HG02571 (cell line): ENCODE measurements around the gene TPSD1.
"Not testable (repeated sequence)": the region's sequence is repeated elsewhere in the genome, so short reads cannot be mapped to it uniquely, and the experiment has no call there.

ENCODE experiments used
- ATAC-seq: cut with Tn5 transposase; IDR thresholded peaks from one replicate; pipeline ENCODE4 v1.9.1; 2021; ENCODE audit warnings: mild to moderate bottlenecking, moderate library complexity; ENCODE audit not compliant: unreplicated experiment

Gene TPSD1

DNA sequence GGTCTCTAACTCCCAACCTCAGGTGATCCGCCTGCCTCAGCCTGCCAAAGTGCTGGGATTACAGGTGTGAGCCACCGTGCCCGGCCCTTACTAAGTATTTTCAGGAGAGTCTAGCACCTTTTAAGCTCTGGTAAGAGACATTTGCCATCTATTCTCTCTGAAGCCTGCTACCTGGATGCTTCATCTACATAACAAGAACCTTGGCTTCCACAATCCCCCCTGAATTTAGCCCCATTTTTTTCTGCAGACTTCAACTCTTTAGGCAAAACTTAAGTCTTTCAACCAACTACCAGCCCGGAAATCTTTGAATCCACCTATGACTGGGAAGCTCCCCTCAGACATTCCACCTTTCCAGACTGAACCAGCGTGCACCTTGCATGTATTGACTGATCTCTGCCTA is 39.6 kb downstream of the TPSD1 start:
- ATAC-seq: no peak

DNA sequence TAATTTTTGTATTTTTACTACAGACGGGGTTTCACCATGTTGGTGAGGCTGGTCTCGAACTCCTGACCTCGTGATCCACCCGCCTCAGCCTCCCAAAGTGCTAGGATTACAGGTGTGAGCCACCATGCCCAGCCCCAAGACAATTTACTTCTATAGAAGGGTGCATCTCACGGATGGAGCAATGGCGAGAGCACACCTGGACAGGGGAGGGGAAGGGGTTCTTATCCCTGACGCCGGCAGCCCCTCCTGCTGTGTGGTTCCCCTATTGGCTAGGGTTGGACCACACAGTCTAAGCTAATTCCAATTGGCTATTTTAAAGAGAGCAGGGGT is 40.8 kb downstream of the TPSD1 start:
- ATAC-seq: not testable (repeated sequence)

DNA sequence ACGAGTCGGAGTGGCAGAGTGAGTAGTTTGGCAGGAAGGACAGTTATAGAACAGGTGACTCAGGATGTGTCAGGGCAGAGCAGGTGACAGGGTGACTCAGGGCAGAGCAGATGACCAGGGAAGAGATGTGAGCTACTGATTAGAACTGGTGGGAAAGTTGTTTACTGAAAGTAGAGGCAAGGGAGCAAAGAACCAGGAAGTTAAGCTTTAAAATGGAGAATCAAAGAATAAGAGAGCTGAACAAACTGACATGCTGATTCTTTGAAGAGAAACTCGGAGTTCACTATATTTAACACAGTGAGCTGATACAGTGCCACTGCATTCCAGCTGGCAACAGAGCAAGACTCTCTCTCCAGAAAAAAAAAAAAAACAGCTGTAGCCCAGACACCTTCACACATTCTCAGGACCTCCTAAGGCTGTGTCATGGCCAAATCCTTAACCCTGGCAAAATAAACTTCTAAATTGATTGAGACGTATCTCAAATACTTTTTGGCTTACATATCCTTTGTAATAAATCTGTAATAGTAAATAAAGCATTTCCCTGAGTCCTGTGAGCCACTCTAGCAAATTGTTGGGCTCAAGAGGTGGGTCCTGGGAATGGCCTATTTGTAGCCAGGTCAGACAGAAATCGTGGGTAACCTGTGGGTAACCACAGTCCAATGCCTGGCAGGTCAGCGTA is 41.3 kb downstream of the TPSD1 start:
- ATAC-seq: no peak

DNA sequence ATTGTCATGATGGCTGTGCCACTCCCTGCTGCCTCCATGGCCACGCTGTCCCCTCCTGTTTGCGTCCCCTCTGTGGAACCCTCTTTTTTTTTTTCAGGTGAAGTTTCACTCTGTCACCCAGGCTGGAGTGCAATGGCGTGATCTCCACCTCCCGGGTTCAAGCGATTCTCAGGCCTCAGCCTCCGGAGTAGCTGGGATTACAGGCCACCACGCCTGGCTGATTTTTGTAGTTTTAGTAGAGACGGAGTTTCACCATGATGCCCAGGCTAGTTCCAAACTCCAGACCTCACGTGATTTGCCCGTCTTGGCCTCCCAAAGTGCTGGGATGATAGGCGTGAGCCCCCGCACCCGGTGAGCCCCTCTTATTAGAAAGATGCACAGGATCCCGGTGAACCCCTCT is 42.5 kb downstream of the TPSD1 start:
- ATAC-seq: no peak

DNA sequence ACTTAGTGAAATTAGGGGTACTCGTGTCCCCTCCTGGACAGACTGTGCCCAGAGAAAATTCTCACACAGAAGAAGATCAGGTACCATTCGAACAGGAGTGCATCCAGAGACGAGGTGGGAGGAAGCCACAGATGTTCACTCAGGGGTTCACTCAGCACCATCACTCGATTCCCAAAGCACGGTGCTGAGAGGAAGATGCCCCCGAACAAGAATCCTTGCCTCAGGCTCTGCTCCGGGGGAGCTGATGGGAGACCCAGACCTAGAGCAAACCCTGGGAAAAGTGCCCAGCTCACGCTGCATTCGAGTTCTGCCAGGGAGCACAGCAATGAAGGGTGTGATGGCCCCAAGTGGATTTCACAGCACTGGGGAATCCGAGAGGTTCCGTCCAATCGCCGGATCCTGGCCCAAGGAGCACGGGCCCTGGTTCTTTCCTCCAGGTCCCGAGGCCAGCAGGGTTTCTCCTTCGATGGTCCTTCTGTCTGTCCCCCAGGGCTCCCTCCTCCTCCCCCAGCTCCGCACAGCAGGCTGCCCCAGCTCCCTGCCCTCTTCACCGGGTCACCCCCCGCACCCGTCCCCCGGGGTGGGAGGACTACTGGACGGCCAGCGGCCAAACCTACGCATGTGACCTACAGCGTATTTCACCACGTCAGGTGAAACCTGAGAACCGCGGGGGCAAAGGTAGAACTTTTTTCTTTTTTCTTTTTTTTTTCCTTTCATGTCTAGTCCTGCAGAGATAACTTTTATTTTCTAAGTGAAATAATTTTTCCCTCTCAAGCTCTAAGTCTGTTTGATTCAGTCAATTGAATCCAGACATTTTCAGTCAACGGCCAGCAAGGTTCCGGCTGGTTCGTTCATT is 43.4 kb downstream of the TPSD1 start:
- no peak for ATAC-seq

- no peak for ATAC-seq
Observed at GRCh38 chr16:1299868-1300203, 44.0 kb downstream of the TPSD1 start.

- no peak for ATAC-seq
Observed at GRCh38 chr16:1300664-1301476, 45.0 kb downstream of the TPSD1 start.

DNA sequence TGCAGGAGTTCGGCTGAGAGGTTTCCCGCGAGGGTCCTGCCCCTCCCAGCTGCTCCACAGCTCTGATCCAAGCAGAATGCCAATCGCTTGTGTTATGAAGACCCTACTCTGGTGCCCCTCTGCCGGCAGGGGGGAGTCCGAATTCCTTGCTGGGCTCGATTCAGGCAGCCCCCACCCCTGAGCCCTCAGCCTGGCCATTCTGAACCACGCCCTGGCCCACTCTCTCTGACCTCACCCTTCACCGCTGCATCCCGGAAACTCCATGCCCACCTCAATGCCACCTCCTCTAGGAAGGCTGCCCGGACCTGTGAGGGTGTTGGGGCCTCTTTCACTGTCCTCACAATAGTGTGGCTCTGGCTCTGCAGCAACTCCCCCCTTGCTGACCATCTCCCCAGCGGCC is 45.7 kb downstream of the TPSD1 start:
- ATAC-seq: no peak

DNA sequence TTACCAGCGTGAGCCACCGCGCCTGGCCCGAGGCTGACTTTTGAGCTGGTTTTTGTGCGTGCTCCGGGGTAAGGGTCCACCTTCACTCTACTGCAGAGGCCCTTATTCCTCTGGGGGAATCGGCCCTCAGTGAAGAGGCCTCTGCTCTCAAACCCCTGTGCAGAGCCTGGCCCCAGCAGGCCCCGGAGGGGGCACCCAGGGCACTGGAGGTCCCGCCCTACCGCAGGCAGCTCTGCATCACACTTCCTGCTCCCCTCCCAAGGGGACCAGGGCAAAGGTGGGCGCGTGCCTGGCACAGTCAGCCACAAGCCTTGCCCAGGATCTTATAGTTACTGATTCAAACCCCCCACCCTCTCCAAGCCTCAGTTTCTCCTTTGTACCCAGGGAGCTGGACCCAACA is 50.0 kb downstream of the TPSD1 start:
- no peak for ATAC-seq

DNA sequence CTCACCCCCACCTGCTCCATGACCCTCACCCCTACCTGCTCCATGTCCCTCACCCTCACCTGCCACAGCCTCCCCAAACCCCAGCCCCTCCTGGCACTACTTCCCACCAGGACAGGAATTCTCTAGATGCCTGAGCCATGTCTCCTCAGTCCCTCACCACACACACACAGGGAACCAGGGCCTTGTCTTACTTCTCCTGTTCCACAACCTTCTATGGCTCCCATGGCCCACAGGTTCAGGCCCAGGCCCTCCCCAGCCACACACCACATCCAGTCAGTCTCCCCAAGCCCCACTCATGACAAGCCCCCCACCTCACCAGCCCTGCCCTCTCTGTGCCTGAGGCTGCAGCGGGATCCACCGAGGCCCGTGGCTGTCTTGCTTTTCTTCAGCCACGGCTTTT is 50.5 kb downstream of the TPSD1 start:
- no peak for ATAC-seq

DNA sequence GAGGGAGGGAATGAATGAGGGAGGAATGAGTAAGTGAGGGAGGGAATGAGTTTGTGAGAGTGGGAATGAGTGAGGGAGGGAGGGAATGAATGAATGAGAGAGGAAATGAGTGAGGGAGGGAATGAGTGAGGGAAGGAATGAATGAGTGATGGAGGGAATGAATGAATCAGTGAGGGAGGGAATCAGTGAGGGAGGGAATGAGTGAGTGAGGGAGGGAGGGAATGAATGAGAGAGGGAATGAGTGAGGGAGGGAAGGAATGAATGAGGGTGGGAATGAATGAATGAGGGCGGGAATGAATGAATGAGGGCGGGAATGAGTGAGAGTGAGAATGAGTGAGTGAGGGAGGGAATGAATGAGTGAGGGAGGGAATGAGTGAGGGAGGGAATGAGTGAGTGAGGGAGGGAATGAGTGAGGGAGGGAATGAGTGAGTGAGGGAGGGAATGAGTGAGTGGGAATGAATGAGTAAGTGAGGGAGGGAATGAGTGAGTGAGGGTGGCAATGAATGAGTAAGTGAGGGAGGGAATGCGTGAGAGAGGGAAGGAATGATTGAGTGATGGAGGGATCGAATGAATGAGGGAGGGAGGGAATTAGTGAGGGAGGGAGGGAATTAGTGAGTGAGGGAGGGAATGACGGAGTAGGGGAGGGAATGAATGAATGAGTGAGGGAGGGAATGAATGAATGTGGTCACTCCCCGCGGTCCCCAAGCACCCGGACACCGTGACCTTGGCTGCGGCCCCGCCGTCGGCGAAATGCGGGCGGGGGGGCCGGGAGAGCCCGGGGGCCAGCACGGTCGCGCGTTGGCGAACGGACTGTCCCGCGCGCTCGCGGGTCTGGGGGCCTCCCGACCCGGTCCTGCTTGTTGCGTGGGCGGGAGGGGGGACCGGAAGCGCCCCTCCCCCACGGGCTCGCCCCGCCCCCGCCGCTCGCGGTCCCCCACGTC is 52.4 kb downstream of the TPSD1 start:
- ATAC-seq: no peak
